ENCODE measurements around the gene UBE3B.

UBE3B gene

DNA sequence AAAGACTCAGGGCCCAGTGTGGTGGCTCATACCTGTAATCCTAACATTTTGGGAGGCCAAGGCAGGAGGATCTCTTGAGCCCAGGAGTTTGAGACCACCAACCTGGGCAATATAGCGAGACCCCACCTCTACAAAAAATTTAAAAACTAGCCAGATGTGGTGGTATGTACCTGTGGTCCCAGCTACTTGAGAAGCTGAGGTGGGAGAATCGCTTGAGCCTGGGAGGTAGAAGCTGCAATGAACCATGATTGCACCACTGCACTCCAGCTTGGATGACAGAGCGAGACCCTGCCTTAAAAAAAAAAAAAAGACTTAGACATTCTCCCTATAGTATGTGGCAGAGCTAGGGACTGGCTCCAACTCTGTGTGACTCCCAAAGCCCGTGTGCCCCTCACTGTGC lies 2.9 kb downstream of the UBE3B start:
- H3K36me3 ChIP-seq (ENCODE audit: control insufficient read depth, insufficient read depth, low read length): peaks cover 8% of the 10 kb centered on the region
- H3K9ac ChIP-seq (ENCODE audit: low read length): no peak overlapping the region
- no peak overlapping the region for H3K4me3 ChIP-seq (ENCODE audit: low read length)
- H3K9me3 ChIP-seq (ENCODE audit: control insufficient read depth, low read length): no peaks in the 10 kb centered on the region
- no peaks in the 10 kb centered on the region for H3K27me3 ChIP-seq (ENCODE audit: control insufficient read depth, insufficient read depth, low read length)
- H3K4me1 ChIP-seq (ENCODE audit: control insufficient read depth, insufficient read depth, low read length): peaks cover 8% of the 10 kb centered on the region

DNA sequence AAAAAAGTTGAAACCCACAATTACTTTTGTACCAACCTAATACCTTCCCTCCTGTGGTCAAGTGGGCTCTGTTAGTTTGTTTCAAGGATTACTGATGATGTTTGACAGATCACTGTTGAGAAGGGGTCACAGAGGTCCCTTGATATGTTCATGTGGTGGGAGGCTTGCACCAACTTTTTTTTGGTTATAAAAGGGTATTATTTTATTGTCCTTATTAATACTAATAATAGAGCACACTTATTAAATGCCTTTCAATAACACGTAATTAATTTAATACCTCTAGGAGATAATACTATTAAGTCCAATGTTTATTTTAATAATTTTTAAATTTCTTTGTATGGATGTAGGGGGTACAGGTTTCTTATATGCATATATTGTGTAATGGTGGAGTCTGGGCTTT lies 4.4 kb downstream of the UBE3B start:
- Histone ChIP-seq H3K27me3 (ENCODE audit: control insufficient read depth, insufficient read depth, low read length) (no peaks in the 10 kb centered on the region), H3K36me3 (ENCODE audit: control insufficient read depth, insufficient read depth, low read length) (peaks cover 21% of the 10 kb centered on the region), H3K9me3 (ENCODE audit: control insufficient read depth, low read length) (no peaks in the 10 kb centered on the region), H3K4me3 (ENCODE audit: low read length) (no peak overlapping the region), H3K4me1 (ENCODE audit: control insufficient read depth, insufficient read depth, low read length) (no peaks in the 10 kb centered on the region), H3K9ac (ENCODE audit: low read length) (no peak overlapping the region)

GRCh38 chr12:109482491-109482890 lies 5.1 kb downstream of the UBE3B start:
- Histone ChIP-seq H3K36me3 (ENCODE audit: control insufficient read depth, insufficient read depth, low read length) (peaks cover 21% of the 10 kb centered on the region), H3K27me3 (ENCODE audit: control insufficient read depth, insufficient read depth, low read length) (no peaks in the 10 kb centered on the region), H3K9me3 (ENCODE audit: control insufficient read depth, low read length) (no peaks in the 10 kb centered on the region), H3K4me3 (ENCODE audit: low read length) (no peak overlapping the region), H3K4me1 (ENCODE audit: control insufficient read depth, insufficient read depth, low read length) (no peaks in the 10 kb centered on the region), H3K9ac (ENCODE audit: low read length) (no peak overlapping the region)

DNA sequence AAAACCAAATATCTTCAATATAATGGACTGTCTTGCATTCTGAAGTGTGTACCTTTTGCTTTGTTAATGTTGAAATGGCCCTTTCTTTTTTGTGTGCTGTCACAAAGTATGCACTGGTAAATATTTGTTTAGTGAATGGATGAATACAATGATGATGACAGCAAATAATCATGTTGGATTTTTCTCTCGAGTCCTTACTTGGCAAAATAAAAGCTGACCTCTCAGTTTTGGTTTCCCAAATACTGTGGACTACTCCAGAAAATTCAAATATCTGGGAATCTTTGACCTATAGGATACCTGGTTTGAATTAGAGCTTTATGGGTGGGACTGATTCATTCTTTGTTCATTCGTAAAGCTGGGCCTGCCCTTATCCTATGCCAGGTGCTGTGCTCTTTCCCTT lies 5.5 kb downstream of the UBE3B start:
- no peak overlapping the region for H3K9ac ChIP-seq (ENCODE audit: low read length)
- H3K36me3 ChIP-seq (ENCODE audit: control insufficient read depth, insufficient read depth, low read length): peaks cover 21% of the 10 kb centered on the region
- H3K9me3 ChIP-seq (ENCODE audit: control insufficient read depth, low read length): no peaks in the 10 kb centered on the region

DNA sequence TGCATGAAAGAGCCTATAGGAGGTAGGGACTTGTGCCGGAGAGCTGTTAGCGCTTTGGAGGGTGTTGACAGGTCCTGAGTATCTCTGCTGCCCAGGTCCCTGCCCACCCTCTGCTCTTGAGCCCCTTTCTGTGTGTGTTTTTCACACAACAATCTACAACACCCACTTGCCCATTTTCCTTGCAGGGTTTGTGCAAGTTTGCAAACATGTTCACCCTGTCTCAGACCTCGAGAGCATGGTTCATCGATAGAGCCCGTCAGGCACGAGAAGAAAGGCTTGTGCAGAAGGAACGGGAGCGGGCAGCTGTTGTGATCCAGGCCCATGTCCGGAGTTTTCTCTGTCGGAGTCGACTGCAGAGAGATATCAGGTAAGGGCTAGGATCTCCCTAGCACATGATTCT lies 5.9 kb downstream of the UBE3B start:
- H3K9me3 ChIP-seq (ENCODE audit: control insufficient read depth, low read length): no peaks in the 10 kb centered on the region
- no peak overlapping the region for H3K4me3 ChIP-seq (ENCODE audit: low read length)
- H3K9ac ChIP-seq (ENCODE audit: low read length): no peak overlapping the region
- H3K4me1 ChIP-seq (ENCODE audit: control insufficient read depth, insufficient read depth, low read length): no peaks in the 10 kb centered on the region
- no peaks in the 10 kb centered on the region for H3K27me3 ChIP-seq (ENCODE audit: control insufficient read depth, insufficient read depth, low read length)
- peaks cover 21% of the 10 kb centered on the region for H3K36me3 ChIP-seq (ENCODE audit: control insufficient read depth, insufficient read depth, low read length)

More for the DNA sequence above, 5.5 kb downstream of the UBE3B start:
- H3K4me1 ChIP-seq (ENCODE audit: control insufficient read depth, insufficient read depth, low read length): no peaks in the 10 kb centered on the region
- H3K27me3 ChIP-seq (ENCODE audit: control insufficient read depth, insufficient read depth, low read length): no peaks in the 10 kb centered on the region
- H3K4me3 ChIP-seq (ENCODE audit: low read length): no peak overlapping the region

- Histone ChIP-seq H3K27me3 (ENCODE audit: control insufficient read depth, insufficient read depth, low read length) (no peaks in the 10 kb centered on the region), H3K36me3 (ENCODE audit: control insufficient read depth, insufficient read depth, low read length) (peaks cover 25% of the 10 kb centered on the region), H3K9me3 (ENCODE audit: control insufficient read depth, low read length) (no peaks in the 10 kb centered on the region), H3K9ac (ENCODE audit: low read length) (no peak overlapping the region), H3K4me1 (ENCODE audit: control insufficient read depth, insufficient read depth, low read length) (no peaks in the 10 kb centered on the region), H3K4me3 (ENCODE audit: low read length) (no peak overlapping the region)
These were observed 7.8 kb downstream of the UBE3B start for GRCh38 chr12:109485201-109485600.

- Histone ChIP-seq H3K27me3 (ENCODE audit: control insufficient read depth, insufficient read depth, low read length) (no peaks in the 10 kb centered on the region), H3K4me3 (ENCODE audit: low read length) (no peak overlapping the region), H3K4me1 (ENCODE audit: control insufficient read depth, insufficient read depth, low read length) (no peaks in the 10 kb centered on the region), H3K9me3 (ENCODE audit: control insufficient read depth, low read length) (no peaks in the 10 kb centered on the region), H3K36me3 (ENCODE audit: control insufficient read depth, insufficient read depth, low read length) (peaks cover 25% of the 10 kb centered on the region), H3K9ac (ENCODE audit: low read length) (no peak overlapping the region)
These were observed 10.0 kb downstream of the UBE3B start for GRCh38 chr12:109487181-109488050.

GRCh38 chr12:109488051-109488665 lies 10.7 kb downstream of the UBE3B start:
- H3K4me1 ChIP-seq (ENCODE audit: control insufficient read depth, insufficient read depth, low read length): no peaks in the 10 kb centered on the region
- peaks cover 24% of the 10 kb centered on the region for H3K36me3 ChIP-seq (ENCODE audit: control insufficient read depth, insufficient read depth, low read length)
- no peaks in the 10 kb centered on the region for H3K27me3 ChIP-seq (ENCODE audit: control insufficient read depth, insufficient read depth, low read length)
- no peaks in the 10 kb centered on the region for H3K9me3 ChIP-seq (ENCODE audit: control insufficient read depth, low read length)
- no peak overlapping the region for H3K4me3 ChIP-seq (ENCODE audit: low read length)
- no peak overlapping the region for H3K9ac ChIP-seq (ENCODE audit: low read length)

- H3K27me3 ChIP-seq (ENCODE audit: control insufficient read depth, insufficient read depth, low read length): no peaks in the 10 kb centered on the region
- no peaks in the 10 kb centered on the region for H3K9me3 ChIP-seq (ENCODE audit: control insufficient read depth, low read length)
- H3K36me3 ChIP-seq (ENCODE audit: control insufficient read depth, insufficient read depth, low read length): peaks cover 18% of the 10 kb centered on the region
- no peak overlapping the region for H3K9ac ChIP-seq (ENCODE audit: low read length)
- no peaks in the 10 kb centered on the region for H3K4me1 ChIP-seq (ENCODE audit: control insufficient read depth, insufficient read depth, low read length)
- no peak overlapping the region for H3K4me3 ChIP-seq (ENCODE audit: low read length)
These were observed 11.9 kb downstream of the UBE3B start for GRCh38 chr12:109489016-109489954.

GRCh38 chr12:109489955-109490565 lies 12.6 kb downstream of the UBE3B start:
- Histone ChIP-seq H3K27me3 (ENCODE audit: control insufficient read depth, insufficient read depth, low read length) (no peaks in the 10 kb centered on the region), H3K9me3 (ENCODE audit: control insufficient read depth, low read length) (no peaks in the 10 kb centered on the region), H3K36me3 (ENCODE audit: control insufficient read depth, insufficient read depth, low read length) (peaks cover 18% of the 10 kb centered on the region), H3K9ac (ENCODE audit: low read length) (no peak overlapping the region), H3K4me1 (ENCODE audit: control insufficient read depth, insufficient read depth, low read length) (no peaks in the 10 kb centered on the region), H3K4me3 (ENCODE audit: low read length) (no peak overlapping the region)

- Histone ChIP-seq H3K9me3 (ENCODE audit: control insufficient read depth, low read length) (no peaks in the 10 kb centered on the region), H3K27me3 (ENCODE audit: control insufficient read depth, insufficient read depth, low read length) (no peaks in the 10 kb centered on the region), H3K4me3 (ENCODE audit: low read length) (no peak overlapping the region), H3K36me3 (ENCODE audit: control insufficient read depth, insufficient read depth, low read length) (peaks cover 4% of the 10 kb centered on the region), H3K4me1 (ENCODE audit: control insufficient read depth, insufficient read depth, low read length) (no peaks in the 10 kb centered on the region), H3K9ac (ENCODE audit: low read length) (no peak overlapping the region)
These were observed 14.2 kb downstream of the UBE3B start for GRCh38 chr12:109491671-109492070.
